Left ventricle myocardium inferior (tissue), 1 donor: ENCODE measurements around the gene PPP2R2C. TPM values are rescaled to one million over a fixed set of nuclear protein-coding genes. Genes with fewer than 3 reads are reported as not detected.

Source experiments
- DNase-seq: peaks from one replicate; pipeline ENCODE4 v3.0.0-alpha.2; 2020
- H3K27ac ChIP-seq: fragments of 200-600 bp; replicated peaks from 2 replicates; pipeline ENCODE4 v1.8.0; 2021
- H3K27me3 ChIP-seq: fragments of 200-600 bp; 2 replicates; pipeline ENCODE4 v1.8.0; 2021; ENCODE audit warnings: low read depth
- H3K36me3 ChIP-seq: fragments of 200-600 bp; 2 replicates; pipeline ENCODE4 v1.8.0; 2021
- H3K4me1 ChIP-seq: fragments of 200-600 bp; 2 replicates; pipeline ENCODE4 v1.8.0; 2021
- H3K4me3 ChIP-seq: fragments of 200-600 bp; 2 replicates; pipeline ENCODE4 v1.8.0; 2021; ENCODE audit warnings: mild to moderate bottlenecking, moderate library complexity
- H3K9me3 ChIP-seq: fragments of 200-600 bp; replicated peaks from 2 replicates; pipeline ENCODE4 v1.8.0; 2021
- CTCF ChIP-seq: fragments of 200-600 bp; IDR thresholded peaks from 2 replicates; pipeline ENCODE4 v1.8.0; 2021; ENCODE audit warnings: antibody characterized with exemption, mild to moderate bottlenecking, borderline replicate concordance
- intact Hi-C: fragments of 100-400 bp; cut with micrococcal nuclease; formaldehyde crosslinking; loops from one replicate; pipeline ENCODE4 v1.11.0; 2022
- total RNA-seq: library from RNA; stranded (reverse); fragmentation: NEBNext Ultra II Directional; extraction: Animal tissue kit (Norgen Biotek cat#: 25700); gene quantifications from one replicate; pipeline ENCODE4 v1.2.1, GENCODE V29; 2021
- donor health status: DM: no; HTN: yes; CAD: no; lungs with severe emphysema.

Gene PPP2R2C
- total RNA-seq, 1 donor from 2014 or later: 9.7 TPM

- Histone ChIP-seq H3K4me1 (no peaks in the 10 kb centered on the region), H3K36me3 (no peaks in the 10 kb centered on the region), H3K9me3 (peaks cover 18% of the 10 kb centered on the region), H3K4me3 (no peak overlapping the region), H3K27me3 (peaks cover 4% of the 10 kb centered on the region), H3K27ac (no peak overlapping the region)
- DNase-seq: no peak
- TF ChIP-seq CTCF: no peak
- intact Hi-C loops: no loop called here
Observed at GRCh38 chr4:6435010-6435409, 37.4 kb downstream of the PPP2R2C start.

- H3K27me3 ChIP-seq: peaks cover 27% of the 10 kb centered on the region
- no peaks in the 10 kb centered on the region for H3K4me1 ChIP-seq
- H3K27ac ChIP-seq: no peak overlapping the region
- peaks cover 16% of the 10 kb centered on the region for H3K9me3 ChIP-seq
- no peaks in the 10 kb centered on the region for H3K36me3 ChIP-seq
- no peak for DNase-seq
- H3K4me3 ChIP-seq: no peak overlapping the region
- no peak for TF ChIP-seq CTCF
- intact Hi-C loops: no loop called here
Observed at GRCh38 chr4:6430927-6431326, 41.5 kb downstream of the PPP2R2C start.

GRCh38 chr4:6427439-6428090, 44.8 kb downstream of the PPP2R2C start:
- TF ChIP-seq CTCF: no peak
- Histone ChIP-seq H3K27ac (no peak overlapping the region), H3K9me3 (no peaks in the 10 kb centered on the region), H3K4me3 (no peak overlapping the region), H3K4me1 (no peaks in the 10 kb centered on the region), H3K36me3 (no peaks in the 10 kb centered on the region), H3K27me3 (peaks cover 42% of the 10 kb centered on the region)
- DNase-seq: no peak
- intact Hi-C loops: no loop called here

GRCh38 chr4:6426571-6427438, 45.6 kb downstream of the PPP2R2C start:
- intact Hi-C loops: no loop called here
- no peak for TF ChIP-seq CTCF
- H3K27ac ChIP-seq: no peak overlapping the region
- no peak overlapping the region for H3K4me3 ChIP-seq
- H3K4me1 ChIP-seq: no peaks in the 10 kb centered on the region
- H3K9me3 ChIP-seq: no peaks in the 10 kb centered on the region
- DNase-seq: no peak
- peaks cover 42% of the 10 kb centered on the region for H3K27me3 ChIP-seq
- no peaks in the 10 kb centered on the region for H3K36me3 ChIP-seq

- no peak for DNase-seq
- Histone ChIP-seq H3K9me3 (no peaks in the 10 kb centered on the region), H3K27ac (no peak overlapping the region), H3K27me3 (peaks cover 42% of the 10 kb centered on the region), H3K36me3 (no peaks in the 10 kb centered on the region), H3K4me3 (no peak overlapping the region), H3K4me1 (no peaks in the 10 kb centered on the region)
- no peak for TF ChIP-seq CTCF
- intact Hi-C loops: no loop called here
Observed at GRCh38 chr4:6425911-6426310, 46.5 kb downstream of the PPP2R2C start.
